ENCODE measurements around the gene RAPGEF3. TPM values are rescaled to one million over a fixed set of nuclear protein-coding genes. Genes with fewer than 3 reads are reported as not detected.

Gene RAPGEF3
- total and polyA plus RNA-seq, 5 donors: 14.1 to 44.9 (median 23.6) TPM

DNA sequence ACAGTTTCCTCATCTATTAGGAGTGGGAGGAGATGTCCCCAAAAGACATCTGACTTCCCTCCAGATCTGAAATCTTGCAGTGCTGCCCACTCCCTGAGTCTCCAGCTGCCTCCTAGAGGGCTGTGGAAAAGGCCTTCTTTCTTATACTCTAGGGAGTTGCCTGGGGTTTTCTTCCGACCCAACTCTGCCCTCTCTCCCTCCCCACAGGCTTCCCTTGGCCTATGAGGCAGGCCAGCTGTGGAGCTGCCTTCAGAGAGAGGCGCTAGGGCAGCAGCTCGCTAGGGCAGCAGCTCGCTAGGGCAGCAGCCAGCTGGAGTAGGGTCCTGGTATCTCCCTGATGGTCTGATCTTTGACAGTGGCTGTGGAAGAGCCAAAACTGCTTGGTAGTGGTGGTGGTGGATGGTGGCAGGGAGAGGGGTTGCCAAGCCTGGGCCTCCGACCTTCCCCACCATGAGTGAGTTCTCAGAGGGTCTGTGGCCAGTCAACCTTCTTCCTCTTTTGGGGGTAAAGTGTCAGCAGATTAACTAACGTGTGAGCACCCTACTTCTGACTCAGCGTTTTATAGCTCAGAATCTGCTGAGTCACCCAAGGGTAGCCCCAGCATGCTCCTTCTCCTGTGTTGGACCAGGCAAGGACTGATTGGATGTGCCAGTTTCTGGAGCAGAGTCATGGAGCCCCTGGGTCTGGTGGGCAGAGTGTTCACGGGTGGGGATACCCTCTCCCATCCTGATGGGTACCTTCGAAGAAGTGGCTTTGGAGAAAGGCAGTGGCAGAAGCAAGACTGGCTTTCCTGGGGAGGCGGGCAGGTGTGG is 16.6 kb upstream of the RAPGEF3 start:
- peak overlapping the region; percentile 0 for H3K27ac ChIP-seq (ENCODE audit: low read length)
- no peaks in the 10 kb centered on the region for H3K9me3 ChIP-seq (ENCODE audit: control insufficient read depth, low read length)
- 66% methylated on average over 10 of the region's 10 CpGs for WGBS
- intact Hi-C loops (cut with DNase I): loop anchor here in 2 of 4 donors (5.0 kb wide), 1 partner anchor 62 kb away; no protein-coding TSS in a partner anchor
- DNase-seq (peak in 2 of 3 donors; percentile 43 to 61), ATAC-seq (no peak)
- no peak overlapping the region for H3K4me3 ChIP-seq (ENCODE audit: low read length)
- H3K4me1 ChIP-seq (ENCODE audit: control insufficient read depth, insufficient read depth, low read length): peaks cover 29% of the 10 kb centered on the region
- H3K27me3 ChIP-seq (ENCODE audit: control insufficient read depth, insufficient read depth): no peaks in the 10 kb centered on the region

DNA sequence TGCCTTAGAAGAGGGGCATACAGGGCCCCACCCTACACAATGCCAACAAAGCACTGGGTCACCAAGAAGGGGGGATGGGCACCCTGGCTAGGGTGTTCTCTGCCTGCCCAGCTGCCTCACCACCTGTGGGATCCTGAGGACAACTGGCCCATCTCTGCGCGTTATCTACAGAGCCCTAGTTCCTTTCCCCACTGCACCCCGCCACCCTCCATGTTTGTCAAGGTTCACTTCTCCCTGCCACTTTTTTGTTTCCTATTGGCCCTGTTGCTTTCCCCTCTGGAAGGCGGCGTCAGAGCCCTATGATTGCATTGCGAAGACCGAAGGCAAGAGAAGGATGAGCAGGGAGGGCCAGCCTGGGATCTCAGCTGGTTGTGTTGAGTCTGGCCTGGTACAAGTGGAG is 16.0 kb upstream of the RAPGEF3 start:
- no peak overlapping the region for H3K27ac ChIP-seq (ENCODE audit: low read length)
- DNase-seq (peak in 2 of 3 donors; percentile 21 to 37), ATAC-seq (no peak)
- no peaks in the 10 kb centered on the region for H3K9me3 ChIP-seq (ENCODE audit: control insufficient read depth, low read length)
- H3K4me1 ChIP-seq (ENCODE audit: control insufficient read depth, insufficient read depth, low read length): peaks cover 29% of the 10 kb centered on the region
- intact Hi-C loops (cut with DNase I): loop anchor here in 2 of 4 donors (5.0 kb wide), 2 partner anchors 57 to 63 kb away; no protein-coding TSS in a partner anchor
- WGBS: 95% methylated on average over 7 of the region's 7 CpGs
- no peaks in the 10 kb centered on the region for H3K27me3 ChIP-seq (ENCODE audit: control insufficient read depth, insufficient read depth)
- no peak overlapping the region for H3K4me3 ChIP-seq (ENCODE audit: low read length)

DNA sequence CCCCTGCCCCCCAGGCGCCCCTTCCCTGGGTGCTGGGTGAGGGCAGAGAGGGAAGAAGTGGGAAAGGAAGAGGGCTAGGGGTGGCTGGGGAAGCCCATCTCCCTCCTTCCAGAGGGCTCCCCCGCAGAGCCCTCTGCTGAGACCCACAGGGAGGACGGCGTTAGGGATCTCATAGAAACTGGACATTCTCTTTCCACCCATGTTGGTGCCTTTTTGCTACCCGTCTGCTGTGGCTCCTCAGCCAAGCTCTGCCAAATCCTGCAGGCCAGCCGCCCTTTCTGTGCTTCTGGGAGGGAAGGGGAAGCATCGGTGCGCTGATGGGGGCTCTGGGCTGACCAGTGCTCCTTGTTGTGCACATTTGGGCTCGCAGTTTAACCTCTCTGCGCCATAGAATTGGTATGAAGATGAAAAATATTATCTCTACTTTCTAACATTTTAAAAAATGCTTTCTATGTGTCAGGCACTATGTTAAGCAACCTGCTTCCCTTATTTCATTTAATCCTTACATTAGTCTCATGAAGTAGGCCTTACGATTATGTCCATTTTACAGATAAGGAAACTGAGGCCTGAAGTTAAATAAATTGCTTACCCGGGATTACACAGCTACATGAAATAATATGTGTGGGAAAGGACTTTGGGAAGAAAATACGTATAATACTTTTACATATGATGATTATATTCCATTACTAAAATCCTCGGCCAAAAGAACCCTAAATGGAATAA is 15.3 kb upstream of the RAPGEF3 start:
- H3K4me3 ChIP-seq (ENCODE audit: low read length): peak overlapping the region; percentile 84
- ATAC-seq (peak; percentile 4 to 5), DNase-seq (peak in 1 of 3 donors; percentile 18)
- H3K27me3 ChIP-seq (ENCODE audit: control insufficient read depth, insufficient read depth): no peaks in the 10 kb centered on the region
- WGBS: 58% methylated on average over 14 of the region's 14 CpGs
- no peak overlapping the region for H3K27ac ChIP-seq (ENCODE audit: low read length)
- H3K9me3 ChIP-seq (ENCODE audit: control insufficient read depth, low read length): no peaks in the 10 kb centered on the region
- H3K4me1 ChIP-seq (ENCODE audit: control insufficient read depth, insufficient read depth, low read length): peaks cover 28% of the 10 kb centered on the region
- intact Hi-C loops (cut with DNase I): loop anchor here in 2 of 4 donors (5.0 kb wide), 1 partner anchor 57 kb away; no protein-coding TSS in a partner anchor

DNA sequence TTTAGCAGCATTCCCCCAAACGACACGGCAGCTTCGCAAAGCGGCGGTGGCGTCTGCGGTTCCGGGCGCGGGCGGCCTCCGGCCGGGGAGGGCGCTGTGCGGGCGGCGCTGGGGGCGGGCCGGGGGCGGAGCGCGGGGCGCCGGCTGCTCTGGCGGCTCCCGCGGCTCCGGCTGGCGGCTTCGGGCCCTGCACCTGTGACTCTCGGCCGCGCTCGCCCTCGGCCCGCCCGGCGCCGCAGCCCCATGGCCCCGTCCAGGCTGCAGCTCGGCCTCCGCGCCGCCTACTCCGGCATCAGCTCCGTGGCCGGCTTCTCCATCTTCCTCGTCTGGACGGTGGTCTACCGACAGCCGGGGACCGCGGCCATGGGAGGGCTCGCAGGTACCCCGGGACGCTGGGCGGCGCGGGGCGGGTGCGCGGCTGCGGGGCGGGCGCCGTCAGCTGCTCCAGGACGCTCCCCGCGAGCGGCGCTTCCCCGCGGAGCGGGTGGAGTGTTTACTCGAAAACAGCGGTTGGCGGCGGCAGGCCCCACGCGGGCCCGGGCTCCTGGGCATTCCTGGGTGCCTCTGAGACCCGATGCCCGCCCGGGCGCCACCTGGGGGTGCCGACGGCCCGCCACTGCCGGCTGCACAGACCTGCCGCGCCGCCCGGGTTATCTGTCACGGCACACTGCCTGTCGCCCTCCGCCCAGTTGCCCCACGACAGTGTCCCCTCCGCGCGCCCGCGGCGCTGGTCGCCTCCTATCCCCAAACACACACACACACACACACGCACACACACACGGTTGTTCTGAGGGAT is 14.6 kb upstream of the RAPGEF3 start, which contains the start of gene SLC48A1:
TSS of gene SLC48A1 (plus strand) at position 177 of the 796 bp plus-strand sequence. CDS start at position 244, 67 bp downstream.
- ATAC-seq (peak; percentile 67 to 83), DNase-seq (peak; percentile 80 to 92 (median 92))
- Histone ChIP-seq H3K27me3 (ENCODE audit: control insufficient read depth, insufficient read depth) (no peaks in the 10 kb centered on the region), H3K9me3 (ENCODE audit: control insufficient read depth, low read length) (no peaks in the 10 kb centered on the region), H3K4me3 (ENCODE audit: low read length) (peak within 1 kb of the TSS; percentile 84), H3K4me1 (ENCODE audit: control insufficient read depth, insufficient read depth, low read length) (peaks cover 23% of the 10 kb centered on the region), H3K27ac (ENCODE audit: low read length) (peak within 1 kb of the TSS; percentile 58)
- intact Hi-C loops (cut with DNase I): loop anchor here in 2 of 4 donors (5.0 kb wide), 1 partner anchor 56 kb away; no protein-coding TSS in a partner anchor
- WGBS: under 1% methylated on average over 106 of the region's 106 CpGs

DNA sequence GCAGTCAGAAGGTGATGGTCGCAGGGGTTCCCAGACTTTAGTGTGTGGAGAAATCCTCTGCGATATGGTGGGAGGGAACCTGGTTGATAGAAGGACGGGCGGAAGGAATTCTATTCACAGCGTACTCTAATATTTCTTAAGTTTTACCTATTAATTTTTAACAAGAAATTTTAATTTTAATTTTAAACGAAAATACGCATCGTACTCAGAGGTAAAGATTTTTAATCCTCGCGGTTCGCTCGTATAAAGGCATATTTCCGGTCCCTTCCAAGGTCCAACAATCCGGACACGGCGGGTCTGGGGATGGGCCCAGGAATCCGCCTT is 14.0 kb upstream of the RAPGEF3 start:
- WGBS: 14% methylated on average over 17 of the region's 17 CpGs

DNA sequence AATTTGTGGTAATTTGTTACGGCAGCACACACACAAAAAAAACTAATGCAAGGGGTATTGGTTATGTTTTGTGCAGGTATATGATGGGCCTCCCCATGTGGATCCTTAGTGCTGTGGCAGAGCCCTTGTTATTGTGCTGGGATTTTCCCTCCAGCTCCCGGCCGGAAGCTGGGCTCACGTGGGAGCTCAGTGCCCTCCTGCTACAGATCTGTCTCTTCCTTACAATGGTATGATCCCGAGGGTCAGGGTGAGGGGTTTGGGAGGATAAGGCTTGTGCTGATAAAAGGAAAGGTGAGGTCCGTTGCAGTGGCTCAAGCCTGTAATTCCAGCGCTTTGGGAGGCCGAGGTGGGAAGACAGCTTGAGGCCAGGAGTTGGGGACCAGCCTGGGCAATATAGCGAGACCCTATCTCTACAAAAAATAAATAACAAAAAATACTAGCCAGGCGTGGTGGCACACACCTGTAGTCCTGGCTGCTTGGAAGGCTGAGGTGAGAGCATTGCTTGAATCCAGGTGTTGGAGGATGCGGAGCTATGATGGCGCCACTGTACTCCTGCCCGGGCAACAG is 13.5 kb upstream of the RAPGEF3 start:
- H3K4me1 ChIP-seq (ENCODE audit: control insufficient read depth, insufficient read depth, low read length): peaks cover 18% of the 10 kb centered on the region
- intact Hi-C loops (cut with DNase I): loop anchor here in 2 of 4 donors (5.0 kb wide), 1 partner anchor 55 kb away; no protein-coding TSS in a partner anchor
- 77% methylated on average over 13 of the region's 13 CpGs for WGBS
- H3K9me3 ChIP-seq (ENCODE audit: control insufficient read depth, low read length): no peaks in the 10 kb centered on the region
- H3K27ac ChIP-seq (ENCODE audit: low read length): no peak overlapping the region
- no peaks in the 10 kb centered on the region for H3K27me3 ChIP-seq (ENCODE audit: control insufficient read depth, insufficient read depth)
- no peak overlapping the region for H3K4me3 ChIP-seq (ENCODE audit: low read length)
- no peak for ATAC-seq
- no peak for DNase-seq

More for the DNA sequence above, 14.0 kb upstream of the RAPGEF3 start:
- DNase-seq: no peak
- peak overlapping the region; percentile 58 for H3K27ac ChIP-seq (ENCODE audit: low read length)
- peaks cover 19% of the 10 kb centered on the region for H3K4me1 ChIP-seq (ENCODE audit: control insufficient read depth, insufficient read depth, low read length)
- intact Hi-C loops (cut with DNase I): loop anchor here in 2 of 4 donors (5.0 kb wide), 1 partner anchor 55 kb away; no protein-coding TSS in a partner anchor
- H3K9me3 ChIP-seq (ENCODE audit: control insufficient read depth, low read length): no peaks in the 10 kb centered on the region
- no peaks in the 10 kb centered on the region for H3K27me3 ChIP-seq (ENCODE audit: control insufficient read depth, insufficient read depth)
- H3K4me3 ChIP-seq (ENCODE audit: low read length): peak overlapping the region; percentile 84
- no peak for ATAC-seq

DNA sequence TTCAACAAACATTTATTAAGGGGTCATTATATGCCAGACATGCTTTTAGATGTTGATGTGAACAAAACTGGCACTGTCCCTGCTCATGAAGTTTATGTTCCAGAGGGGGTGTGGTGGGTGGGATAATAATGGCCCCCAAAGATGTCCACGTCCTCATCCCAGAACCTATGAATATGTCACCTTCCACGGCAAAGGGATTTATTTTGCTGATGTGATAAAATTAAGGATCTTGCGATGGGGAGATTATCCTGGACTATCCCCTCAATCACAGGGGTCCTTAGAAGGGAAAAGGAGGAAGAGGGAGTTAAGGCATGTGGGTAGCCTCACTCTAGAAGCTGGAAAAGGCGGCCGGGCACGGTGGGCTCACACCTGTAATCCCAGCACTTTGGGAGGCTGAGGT is 12.6 kb upstream of the RAPGEF3 start:
- DNase-seq (no peak), ATAC-seq (no peak)
- H3K9me3 ChIP-seq (ENCODE audit: control insufficient read depth, low read length): no peaks in the 10 kb centered on the region
- no peak overlapping the region for H3K27ac ChIP-seq (ENCODE audit: low read length)
- 91% methylated on average over 6 of the region's 6 CpGs for WGBS
- no peak overlapping the region for H3K4me3 ChIP-seq (ENCODE audit: low read length)
- H3K27me3 ChIP-seq (ENCODE audit: control insufficient read depth, insufficient read depth): no peaks in the 10 kb centered on the region
- intact Hi-C loops (cut with DNase I): loop anchor here in 2 of 4 donors (5.0 kb wide), 1 partner anchor 54 kb away; no protein-coding TSS in a partner anchor
- H3K4me1 ChIP-seq (ENCODE audit: control insufficient read depth, insufficient read depth, low read length): peaks cover 9% of the 10 kb centered on the region

DNA sequence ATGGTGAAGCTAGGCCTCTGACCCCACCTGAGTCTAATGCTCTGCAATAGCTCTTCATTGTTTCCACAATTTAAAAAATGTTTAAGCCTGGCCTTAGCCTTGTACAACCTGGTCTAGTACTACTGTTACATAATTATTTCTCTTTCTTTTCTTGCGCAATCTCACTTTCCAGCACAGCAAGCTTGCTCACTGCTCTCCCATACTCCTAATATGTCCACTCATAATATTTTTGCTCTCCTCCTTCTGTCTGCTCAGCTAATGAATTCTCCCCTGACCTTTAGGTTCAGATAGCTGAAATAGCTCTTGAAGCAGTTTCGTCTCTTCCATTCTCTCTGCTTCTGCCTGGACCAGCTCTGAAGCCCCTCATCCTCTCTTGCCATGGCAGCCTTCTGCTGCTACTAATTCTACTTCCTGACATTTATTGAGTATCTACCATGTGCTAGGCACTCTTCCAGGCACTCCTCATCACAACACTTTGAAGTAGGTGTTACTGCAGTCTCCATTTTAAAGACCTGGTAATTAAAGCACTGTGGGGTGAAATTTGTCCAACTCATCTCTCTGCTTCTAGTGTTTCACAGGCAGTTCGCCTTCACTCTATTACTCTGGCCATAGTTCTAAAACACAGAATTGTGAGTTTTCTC is 11.5 kb upstream of the RAPGEF3 start:
- H3K27me3 ChIP-seq (ENCODE audit: control insufficient read depth, insufficient read depth): no peaks in the 10 kb centered on the region
- DNase-seq (no peak), ATAC-seq (no peak)
- no peaks in the 10 kb centered on the region for H3K9me3 ChIP-seq (ENCODE audit: control insufficient read depth, low read length)
- no peak overlapping the region for H3K27ac ChIP-seq (ENCODE audit: low read length)
- intact Hi-C loops (cut with DNase I): loop anchor here in 2 of 4 donors (5.0 kb wide), 1 partner anchor 53 kb away; no protein-coding TSS in a partner anchor
- 80% methylated on average over 3 of the region's 3 CpGs for WGBS
- H3K4me3 ChIP-seq (ENCODE audit: low read length): no peak overlapping the region
- peaks cover 4% of the 10 kb centered on the region for H3K4me1 ChIP-seq (ENCODE audit: control insufficient read depth, insufficient read depth, low read length)

DNA sequence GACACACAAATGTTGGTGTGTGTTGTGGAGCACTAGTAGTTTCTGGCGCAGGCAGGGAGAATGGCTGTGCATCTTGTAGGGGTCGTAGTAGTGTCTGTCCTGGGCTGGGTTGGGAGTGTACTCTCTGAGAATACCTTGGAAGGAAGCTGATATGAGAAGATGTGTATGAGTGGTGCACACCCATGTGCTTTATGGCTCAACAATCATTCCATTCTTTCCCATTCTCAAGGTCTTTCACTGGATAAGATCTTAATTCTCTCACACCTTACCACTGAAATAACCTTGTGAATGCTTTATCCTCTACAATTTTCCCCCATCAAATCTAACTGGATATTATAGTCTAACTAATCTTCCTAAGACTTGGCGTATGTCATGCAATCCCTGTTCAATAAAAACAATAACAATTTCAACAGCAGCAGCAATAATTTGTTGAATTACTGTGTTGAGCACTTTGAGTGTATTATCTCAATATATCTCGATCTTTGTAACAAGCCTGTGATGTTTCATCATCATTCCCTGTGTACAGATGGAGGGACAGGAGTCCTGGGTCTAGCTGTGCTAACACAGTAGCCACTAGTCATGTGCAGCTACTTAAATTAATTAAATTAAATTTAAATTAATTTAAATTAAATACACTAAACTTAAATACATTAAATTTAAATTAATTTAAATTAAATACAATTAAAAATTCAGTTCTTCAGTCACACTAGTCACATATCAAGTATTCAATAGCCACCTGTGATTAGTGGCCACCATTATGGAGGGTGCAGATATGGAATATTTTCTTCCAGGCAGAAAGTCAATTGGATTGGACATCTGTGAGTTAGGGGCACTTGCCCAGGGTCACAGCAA is 10.8 kb upstream of the RAPGEF3 start:
- no peak overlapping the region for H3K4me3 ChIP-seq (ENCODE audit: low read length)
- ATAC-seq: no peak
- peaks cover under 1% of the 10 kb centered on the region for H3K4me1 ChIP-seq (ENCODE audit: control insufficient read depth, insufficient read depth, low read length)
- 87% methylated on average over 4 of the region's 4 CpGs for WGBS
- DNase-seq: peak in 1 of 3 donors; percentile 24
- no peaks in the 10 kb centered on the region for H3K9me3 ChIP-seq (ENCODE audit: control insufficient read depth, low read length)
- intact Hi-C loops (cut with DNase I): loop anchor here in 3 of 4 donors (5.0 kb wide), 1 partner anchor 52 kb away; no protein-coding TSS in a partner anchor
- H3K27ac ChIP-seq (ENCODE audit: low read length): no peak overlapping the region
- H3K27me3 ChIP-seq (ENCODE audit: control insufficient read depth, insufficient read depth): no peaks in the 10 kb centered on the region

Data from right cardiac atrium (tissue), 5 donors.